Smooth muscle cell (in vitro differentiated cells): ENCODE data around the gene AKR1C3. TPM values are rescaled to one million over a fixed set of nuclear protein-coding genes. Genes with fewer than 3 reads are reported as not detected.

Experiments used
- DNase-seq: peaks from one replicate; lab custom pipeline; 2025; ENCODE audit not compliant: unreplicated experiment; lab: John Stamatoyannopoulos, UW
- H2AFZ ChIP-seq: fragments of 200-600 bp; sonication (generic); 2 replicates; pipeline ENCODE4 v1.6.0; 2016; ENCODE audit warnings: antibody characterized with exemption, low read depth, mild to moderate bottlenecking
- H3F3A ChIP-seq: fragments of 200-600 bp; sonication (generic); 2 replicates; pipeline ENCODE4 v1.6.0; 2017; ENCODE audit warnings: antibody characterized with exemption, low read depth
- H3K27ac ChIP-seq: fragments of 200-600 bp; sonication (generic); 2 replicates; pipeline ENCODE4 v1.5.1; 2016; ENCODE audit warnings: low read depth, mild to moderate bottlenecking
- H3K27me3 ChIP-seq: fragments of 200-600 bp; sonication (generic); 2 replicates; pipeline ENCODE4 v1.6.1; 2016; ENCODE audit warnings: low read depth, mild to moderate bottlenecking
- H3K36me3 ChIP-seq: fragments of 200-600 bp; sonication (generic); 2 replicates; pipeline ENCODE4 v1.5.1; 2016; ENCODE audit warnings: low read depth
- H3K4me1 ChIP-seq: fragments of 200-600 bp; sonication (generic); 2 replicates; pipeline ENCODE4 v1.5.1; 2016; ENCODE audit warnings: low read depth
- H3K4me2 ChIP-seq: fragments of 200-600 bp; sonication (generic); 2 replicates; pipeline ENCODE4 v1.6.0; 2016; ENCODE audit warnings: mild to moderate bottlenecking
- H3K4me3 ChIP-seq: fragments of 200-600 bp; sonication (generic); 2 replicates; pipeline ENCODE4 v1.5.1; 2016; ENCODE audit warnings: mild to moderate bottlenecking
- H3K79me2 ChIP-seq: fragments of 200-600 bp; sonication (generic); 2 replicates; pipeline ENCODE4 v1.6.0; 2016; ENCODE audit warnings: low read depth, mild to moderate bottlenecking
- H3K9ac ChIP-seq: fragments of 200-600 bp; sonication (generic); 2 replicates; pipeline ENCODE4 v1.6.0; 2016; ENCODE audit warnings: low read depth
- H3K9me3 ChIP-seq: fragments of 200-600 bp; sonication (generic); replicated peaks from 2 replicates; pipeline ENCODE4 v1.5.1; 2016; ENCODE audit warnings: low read depth
- H4K20me1 ChIP-seq: fragments of 200-600 bp; sonication (generic); 2 replicates; pipeline ENCODE4 v1.6.0; 2016; ENCODE audit warnings: low read depth
- CTCF ChIP-seq: fragments of 200-600 bp; sonication (generic); IDR thresholded peaks from 2 replicates; pipeline ENCODE4 v1.5.1; 2017; ENCODE audit warnings: borderline replicate concordance, mild to moderate bottlenecking, antibody characterized with exemption; ENCODE audit not compliant: insufficient read depth, poor library complexity, severe bottlenecking
- WGBS: methylation state at CpG from one replicate; pipeline ENCODE4 v1.1.7; 2016; ENCODE audit warnings: low lambda C conversion rate; 5-methylcytosine and 5-hydroxymethylcytosine counted together
- polyA plus RNA-seq: library from polyadenylated mRNA; unstranded; fragments of >200 nt; fragmentation: Nextera tagmentation; extraction: Ambion mirVana; gene quantifications from 2 replicates; pipeline ENCODE4 v1.2.1, GENCODE V29; 2016
- total RNA-seq: library from RNA; depleted of rRNA; stranded (reverse); fragments of >200 nt; gene quantifications from 2 replicates; pipeline ENCODE4 v1.2.3, GENCODE V29; 2014

The AKR1C3 gene
- total and polyA plus RNA-seq, 2 experiments from 2014 or later, result 0.27 to 4.5 TPM

GRCh38 chr10:5142199-5142598, 48.0 kb downstream of the AKR1C3 start:
- DNase-seq, result no peak

DNA sequence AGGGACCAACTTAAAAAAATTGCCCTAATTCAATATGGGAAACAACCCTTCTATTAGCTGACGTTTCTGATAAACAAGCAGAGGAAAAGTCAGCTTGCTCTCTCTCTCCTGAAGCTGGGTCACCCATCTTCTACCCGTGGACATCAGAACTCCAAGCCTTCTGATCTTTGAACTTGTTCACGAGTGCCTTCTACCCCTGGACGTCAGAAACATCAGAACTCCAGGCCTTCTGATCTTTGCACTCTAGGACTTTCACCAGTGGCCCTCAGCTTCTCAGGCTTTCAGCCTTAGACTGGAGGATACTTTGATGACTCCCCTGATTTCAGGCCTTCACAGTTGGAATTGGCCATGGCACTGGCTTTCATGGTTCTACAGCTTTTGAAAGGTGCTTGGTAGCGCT, 48.9 kb downstream of the AKR1C3 start:
- Histone ChIP-seq H2AFZ (no peak overlapping the region), H3K27me3 (no peaks in the 10 kb centered on the region), H3K9me3 (no peaks in the 10 kb centered on the region), H3K36me3 (no peaks in the 10 kb centered on the region), H3K4me2 (no peak overlapping the region), H3K4me1 (no peaks in the 10 kb centered on the region), H4K20me1 (no peaks in the 10 kb centered on the region), H3K27ac (no peak overlapping the region), H3F3A (no peaks in the 10 kb centered on the region), H3K9ac (no peak overlapping the region), H3K79me2 (no peaks in the 10 kb centered on the region), H3K4me3 (no peak overlapping the region)
- DNase-seq, result no peak
- 81% methylated on average over 5 of the region's 5 CpGs for WGBS
- TF ChIP-seq CTCF, result no peak

More at GRCh38 chr10:5142199-5142598, 48.0 kb downstream of the AKR1C3 start:
- H3K79me2 ChIP-seq, result no peaks in the 10 kb centered on the region
- H2AFZ ChIP-seq, result no peak overlapping the region
- no peaks in the 10 kb centered on the region for H3K4me1 ChIP-seq
- H3K9ac ChIP-seq, result no peak overlapping the region
- no peak for TF ChIP-seq CTCF
- no peaks in the 10 kb centered on the region for H3K36me3 ChIP-seq
- no peaks in the 10 kb centered on the region for H4K20me1 ChIP-seq
- no peaks in the 10 kb centered on the region for H3K27me3 ChIP-seq
- no peaks in the 10 kb centered on the region for H3F3A ChIP-seq
- no peak overlapping the region for H3K4me2 ChIP-seq
- 68% methylated on average over 4 of the region's 4 CpGs for WGBS
- H3K9me3 ChIP-seq, result no peaks in the 10 kb centered on the region
- H3K27ac ChIP-seq, result no peak overlapping the region
- no peak overlapping the region for H3K4me3 ChIP-seq

GRCh38 chr10:5146920-5147254, 52.7 kb downstream of the AKR1C3 start:
- H3K9me3 ChIP-seq, result no peaks in the 10 kb centered on the region
- no peak overlapping the region for H3K27ac ChIP-seq
- no peaks in the 10 kb centered on the region for H3K36me3 ChIP-seq
- H3K79me2 ChIP-seq, result no peaks in the 10 kb centered on the region
- DNase-seq, result no peak
- no peak overlapping the region for H3K4me2 ChIP-seq
- H4K20me1 ChIP-seq, result no peaks in the 10 kb centered on the region
- no peaks in the 10 kb centered on the region for H3F3A ChIP-seq
- H3K4me3 ChIP-seq, result no peak overlapping the region
- H3K9ac ChIP-seq, result no peak overlapping the region
- no peaks in the 10 kb centered on the region for H3K4me1 ChIP-seq
- no peak for TF ChIP-seq CTCF
- no peaks in the 10 kb centered on the region for H3K27me3 ChIP-seq
- 90% methylated on average over 5 of the region's 5 CpGs for WGBS
- no peak overlapping the region for H2AFZ ChIP-seq

GRCh38 chr10:5147255-5147980, 53.2 kb downstream of the AKR1C3 start:
- Histone ChIP-seq H2AFZ (no peak overlapping the region), H3K9me3 (no peaks in the 10 kb centered on the region), H3K36me3 (no peaks in the 10 kb centered on the region), H3K9ac (no peak overlapping the region), H3K79me2 (no peaks in the 10 kb centered on the region), H3K4me3 (no peak overlapping the region), H3K27ac (no peak overlapping the region), H4K20me1 (no peaks in the 10 kb centered on the region), H3K4me2 (no peak overlapping the region), H3K27me3 (no peaks in the 10 kb centered on the region), H3F3A (no peaks in the 10 kb centered on the region), H3K4me1 (no peaks in the 10 kb centered on the region)
- WGBS, result 85% methylated on average over 5 of the region's 5 CpGs
- DNase-seq, result no peak
- TF ChIP-seq CTCF, result no peak
